MCF 10A (cell line): ENCODE data around the gene THAP12. TPM values are rescaled to one million over a fixed set of nuclear protein-coding genes. Genes with fewer than 3 reads are reported as not detected.

Experiments used
- BruUV-seq: library from RNA; stranded (reverse); fragments of 400-500 nt; replicated peaks from 2 replicates; lab custom pipeline; 2021; lab: Mats Ljungman, UMichigan
- CTCF ChIA-PET: fragments of 300-600 bp; sonication (Branson Sonifier 250); formaldehyde crosslinking; extraction: SDS; loops from one replicate; lab custom pipeline; 2021; ENCODE audit warnings: antibody characterized with exemption, inconsistent platforms; lab: Yijun Ruan, JAX
- POLR2A ChIA-PET: fragments of 300-600, 350-650 bp; sonication (Branson Sonifier 250); formaldehyde crosslinking; extraction: SDS; loops from one replicate; lab custom pipeline; 2020; ENCODE audit warnings: antibody characterized with exemption, inconsistent platforms; lab: Yijun Ruan, JAX
- DNase-seq: peaks from one replicate; pipeline ENCODE4 v3.0.0-alpha.2; 2018; ENCODE audit not compliant: unreplicated experiment
- H3K27ac Mint-ChIP-seq: one replicate; pipeline ENCODE4 v1.8.0; 2022; ENCODE audit warnings: mild to moderate bottlenecking, low read depth, mixed read lengths; ENCODE audit not compliant: unreplicated experiment
- H3K27me3 Mint-ChIP-seq: one replicate; pipeline ENCODE4 v1.8.0; 2022; ENCODE audit warnings: mixed read lengths; ENCODE audit not compliant: insufficient read depth, unreplicated experiment
- H3K36me3 Mint-ChIP-seq: one replicate; pipeline ENCODE4 v1.8.0; 2022; ENCODE audit warnings: mild to moderate bottlenecking, moderate library complexity, mixed read lengths; ENCODE audit not compliant: insufficient read depth, unreplicated experiment
- H3K4me1 Mint-ChIP-seq: one replicate; pipeline ENCODE4 v1.8.0; 2022; ENCODE audit warnings: mixed read lengths; ENCODE audit not compliant: insufficient read depth, unreplicated experiment
- H3K4me3 Mint-ChIP-seq: one replicate; pipeline ENCODE4 v1.8.0; 2022; ENCODE audit warnings: mild to moderate bottlenecking, moderate library complexity, mixed read lengths; ENCODE audit not compliant: unreplicated experiment
- H3K9me3 Mint-ChIP-seq: one replicate; pipeline ENCODE4 v1.8.0; 2022; ENCODE audit warnings: mixed read lengths; ENCODE audit not compliant: unreplicated experiment
- CTCF ChIP-seq: fragments of 200-600 bp; IDR thresholded peaks from one replicate; pipeline ENCODE4 v1.8.0; 2022; ENCODE audit warnings: antibody characterized with exemption, mild to moderate bottlenecking; ENCODE audit not compliant: unreplicated experiment
- intact Hi-C: fragments of 100-400 bp; cut with micrococcal nuclease; formaldehyde crosslinking; loops from 2 replicates; pipeline ENCODE4 v1.14.1; 2022
- total RNA-seq: library from RNA; stranded (reverse); gene quantifications from 2 replicates; pipeline ENCODE4 v1.2.3, GENCODE V29; 2022

The THAP12 gene
- total RNA-seq, 1 experiment from 2014 or later, result 49.3 TPM

DNA sequence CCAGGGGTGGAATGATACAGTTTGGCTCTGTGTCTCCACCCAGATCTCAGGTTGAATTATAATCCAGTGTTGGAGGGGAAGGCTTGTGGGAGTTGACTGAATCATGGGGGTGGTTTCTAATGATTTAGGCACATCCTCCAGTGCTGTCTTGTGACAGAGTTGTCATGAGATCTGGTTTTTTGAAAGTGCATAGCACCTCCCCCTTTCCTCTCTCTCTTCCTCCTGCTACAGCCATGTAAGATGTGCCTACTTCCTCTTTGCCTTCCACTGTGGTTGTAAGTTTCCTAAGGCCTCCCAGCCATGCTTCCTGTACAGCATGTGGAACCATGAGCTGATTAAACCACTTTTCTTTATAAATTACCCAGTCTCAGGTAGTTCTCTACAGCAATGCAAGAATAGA lies 45.1 kb downstream of the THAP12 start:
- Mint-ChIP-seq H3K9me3 (peaks cover 10% of the 10 kb centered on the region), H3K27ac (no peak overlapping the region), H3K36me3 (peaks cover 10% of the 10 kb centered on the region), H3K4me1 (no peaks in the 10 kb centered on the region), H3K27me3 (no peaks in the 10 kb centered on the region), H3K4me3 (no peak overlapping the region)
- ChIA-PET CTCF (no interaction called here), POLR2A (interaction anchor here (0.7 kb wide), 1 partner anchor 105 kb away, joined by 3 read pairs; no protein-coding TSS in a partner anchor)
- no peak for DNase-seq
- intact Hi-C loops, result no loop called here
- TF ChIP-seq CTCF, result no peak
- BruUV-seq, result no TSS peak

DNA sequence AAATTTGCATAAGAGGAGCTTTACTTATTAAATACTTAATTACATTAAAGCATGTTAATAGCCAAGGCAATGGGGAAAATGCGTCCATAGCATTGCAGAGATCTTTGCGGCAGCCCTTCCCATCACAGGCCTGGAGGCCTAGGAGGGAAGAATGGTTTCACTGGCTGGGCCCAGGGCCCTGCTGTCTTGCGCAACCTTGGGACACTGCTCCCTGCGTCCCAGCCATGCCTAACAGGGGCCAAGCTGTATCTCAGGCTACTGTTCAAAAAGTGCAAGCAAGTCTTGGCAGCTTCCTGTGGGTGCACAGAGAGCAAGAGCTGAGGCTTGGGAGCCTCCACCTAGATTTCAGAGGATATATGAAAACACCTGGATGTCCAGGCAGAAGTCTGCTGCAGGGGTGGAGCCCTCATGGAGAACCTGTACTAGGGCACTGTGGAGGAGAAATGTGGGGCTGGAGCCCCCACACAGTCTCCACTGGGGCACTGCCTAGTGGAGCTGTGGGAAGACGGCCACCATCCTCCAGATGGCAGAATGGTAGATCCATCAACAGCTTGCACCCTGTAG lies 46.0 kb downstream of the THAP12 start:
- CTCF ChIA-PET, result no interaction called here
- POLR2A ChIA-PET, result interaction anchor here (0.5 kb wide), 1 partner anchor 747 kb away, joined by 3 read pairs; no protein-coding TSS in a partner anchor
- Mint-ChIP-seq H3K36me3 (peaks cover 10% of the 10 kb centered on the region), H3K4me1 (no peaks in the 10 kb centered on the region), H3K27ac (no peak overlapping the region), H3K27me3 (no peaks in the 10 kb centered on the region), H3K4me3 (no peak overlapping the region), H3K9me3 (peaks cover 10% of the 10 kb centered on the region)
- intact Hi-C loops, result no loop called here
- DNase-seq, result no peak
- no peak for TF ChIP-seq CTCF
- no TSS peak for BruUV-seq

- CTCF ChIA-PET, result interaction anchor here (0.7 to 1.2 kb wide), 2 partner anchors 36 to 215 kb away, joined by 3 to 5 read pairs; no protein-coding TSS in a partner anchor
Observed at GRCh38 chr11:76330651-76331050, 50.3 kb downstream of the THAP12 start.

GRCh38 chr11:76329983-76330382 lies 50.9 kb downstream of the THAP12 start:
- Mint-ChIP-seq H3K27me3 (no peaks in the 10 kb centered on the region), H3K4me1 (no peaks in the 10 kb centered on the region), H3K9me3 (no peaks in the 10 kb centered on the region), H3K27ac (no peak overlapping the region), H3K36me3 (peaks cover 8% of the 10 kb centered on the region), H3K4me3 (no peak overlapping the region)
- no peak for DNase-seq
- ChIA-PET POLR2A (no interaction called here), CTCF (interaction anchor here (1.2 kb wide), 1 partner anchor 36 kb away, joined by 5 read pairs; no protein-coding TSS in a partner anchor)
- no TSS peak for BruUV-seq
- intact Hi-C loops, result loop anchor here (10.0 kb wide), 1 partner anchor 185 kb away; no protein-coding TSS in a partner anchor
- no peak for TF ChIP-seq CTCF

More at GRCh38 chr11:76330651-76331050, 50.3 kb downstream of the THAP12 start:
- POLR2A ChIA-PET, result no interaction called here
- no peak for DNase-seq
- H3K36me3 Mint-ChIP-seq, result peaks cover 10% of the 10 kb centered on the region
- no peaks in the 10 kb centered on the region for H3K27me3 Mint-ChIP-seq
- H3K4me3 Mint-ChIP-seq, result no peak overlapping the region
- TF ChIP-seq CTCF, result no peak
- BruUV-seq, result no TSS peak
- intact Hi-C loops, result no loop called here
- no peaks in the 10 kb centered on the region for H3K4me1 Mint-ChIP-seq
- peaks cover 1% of the 10 kb centered on the region for H3K9me3 Mint-ChIP-seq
- no peak overlapping the region for H3K27ac Mint-ChIP-seq
